ENCODE measurements around the gene MAN2A1.

The MAN2A1 gene

DNA sequence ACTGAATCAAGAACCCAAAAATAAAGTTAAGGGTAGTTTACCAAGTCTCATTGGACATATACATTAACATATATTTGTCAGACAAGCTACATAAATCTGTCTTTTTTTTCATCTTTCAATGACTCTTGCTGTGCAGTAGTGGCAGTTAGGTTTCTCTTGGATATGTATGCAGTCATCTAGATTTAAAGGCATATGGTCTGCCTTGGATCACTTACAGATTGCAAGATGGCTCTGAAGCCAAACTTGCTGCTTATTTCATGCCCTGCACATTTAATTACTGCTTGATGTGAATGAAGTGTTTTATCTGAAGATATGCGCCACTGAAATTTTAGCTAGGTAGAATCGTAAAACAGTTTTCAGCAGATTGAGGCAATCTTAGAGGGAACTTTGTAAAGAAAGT, 18.6 kb upstream of the MAN2A1 start:
- Histone ChIP-seq H3K9me2 (ENCODE audit: low read depth, low read length) (no peaks in the 10 kb centered on the region), H3K4me1 (ENCODE audit: insufficient read depth, low read length, severe bottlenecking) (no peaks in the 10 kb centered on the region), H3K9ac (ENCODE audit: low read length) (no peak overlapping the region), H3K27me3 (ENCODE audit: insufficient read depth, low read length) (no peaks in the 10 kb centered on the region), H3K36me3 (ENCODE audit: insufficient read depth, low read length) (no peaks in the 10 kb centered on the region), H3K4me2 (ENCODE audit: low read length) (no peak overlapping the region), H3K27ac (ENCODE audit: low read depth, low read length, poor library complexity, severe bottlenecking) (no peak overlapping the region), H2AFZ (ENCODE audit: low read length) (no peak overlapping the region), H3F3A (ENCODE audit: insufficient read depth, low read length) (no peaks in the 10 kb centered on the region), H3K9me3 (ENCODE audit: low read length) (no peaks in the 10 kb centered on the region), H3K79me2 (ENCODE audit: insufficient read depth, low read length) (no peaks in the 10 kb centered on the region), H4K20me1 (ENCODE audit: insufficient read depth, low read length) (no peaks in the 10 kb centered on the region), H3K4me3 (ENCODE audit: low read depth, low read length, poor library complexity, severe bottlenecking) (no peak overlapping the region)
- TF ChIP-seq, protein P1, sequence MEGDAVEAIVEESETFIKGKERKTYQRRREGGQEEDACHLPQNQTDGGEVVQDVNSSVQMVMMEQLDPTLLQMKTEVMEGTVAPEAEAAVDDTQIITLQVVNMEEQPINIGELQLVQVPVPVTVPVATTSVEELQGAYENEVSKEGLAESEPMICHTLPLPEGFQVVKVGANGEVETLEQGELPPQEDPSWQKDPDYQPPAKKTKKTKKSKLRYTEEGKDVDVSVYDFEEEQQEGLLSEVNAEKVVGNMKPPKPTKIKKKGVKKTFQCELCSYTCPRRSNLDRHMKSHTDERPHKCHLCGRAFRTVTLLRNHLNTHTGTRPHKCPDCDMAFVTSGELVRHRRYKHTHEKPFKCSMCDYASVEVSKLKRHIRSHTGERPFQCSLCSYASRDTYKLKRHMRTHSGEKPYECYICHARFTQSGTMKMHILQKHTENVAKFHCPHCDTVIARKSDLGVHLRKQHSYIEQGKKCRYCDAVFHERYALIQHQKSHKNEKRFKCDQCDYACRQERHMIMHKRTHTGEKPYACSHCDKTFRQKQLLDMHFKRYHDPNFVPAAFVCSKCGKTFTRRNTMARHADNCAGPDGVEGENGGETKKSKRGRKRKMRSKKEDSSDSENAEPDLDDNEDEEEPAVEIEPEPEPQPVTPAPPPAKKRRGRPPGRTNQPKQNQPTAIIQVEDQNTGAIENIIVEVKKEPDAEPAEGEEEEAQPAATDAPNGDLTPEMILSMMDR (IDR thresholded peaks at IDR 0.05; ENCODE audit: low read length), result no peak
- no peak for TF ChIP-seq EZH2 (IDR thresholded peaks at IDR 0.05; ENCODE audit: borderline replicate concordance, low read length)

DNA sequence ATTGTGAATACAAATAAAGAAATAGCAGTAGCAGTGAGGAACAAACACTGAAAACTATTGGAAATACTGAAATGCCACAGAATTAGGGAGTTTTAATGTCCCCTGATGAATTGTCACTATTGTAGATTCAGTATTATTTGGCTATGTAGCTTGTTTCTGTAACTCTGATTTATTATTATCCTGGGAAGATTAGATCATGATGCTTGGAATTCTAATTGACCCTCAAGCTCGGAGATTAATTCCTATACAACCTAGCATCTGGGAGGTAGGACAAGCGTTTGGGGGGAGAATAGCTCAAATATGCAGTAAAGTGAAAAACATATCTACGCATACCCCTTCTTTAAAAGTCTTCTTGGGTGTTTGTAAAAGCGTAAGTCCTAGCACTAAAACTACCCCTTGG, 15.1 kb upstream of the MAN2A1 start:
- Histone ChIP-seq H3K79me2 (ENCODE audit: insufficient read depth, low read length) (no peaks in the 10 kb centered on the region), H3K4me1 (ENCODE audit: insufficient read depth, low read length, severe bottlenecking) (no peaks in the 10 kb centered on the region)

DNA sequence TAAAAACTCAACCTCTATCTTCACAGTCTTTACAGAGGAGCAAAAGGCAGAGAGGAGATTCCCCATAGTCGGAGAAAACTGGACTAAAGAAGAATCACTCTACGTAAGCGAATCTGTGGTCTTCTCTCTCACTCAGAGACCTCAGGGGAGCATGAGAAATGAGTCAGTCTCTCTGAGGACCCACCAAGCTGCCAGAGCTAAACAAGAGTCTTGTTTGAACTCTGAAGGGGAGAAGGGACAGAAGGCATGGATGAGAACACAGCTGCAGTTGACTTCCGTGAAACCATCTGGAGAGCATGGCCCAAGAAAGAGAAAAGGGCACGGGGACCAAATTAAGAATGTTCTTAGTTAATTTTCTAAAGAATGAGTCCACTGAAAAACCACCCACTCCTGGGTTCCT, 12.8 kb upstream of the MAN2A1 start:
- no peaks in the 10 kb centered on the region for H3K36me3 ChIP-seq (ENCODE audit: insufficient read depth, low read length)
- H2AFZ ChIP-seq (ENCODE audit: low read length), result no peak overlapping the region
- no peak overlapping the region for H3K9ac ChIP-seq (ENCODE audit: low read length)
- H4K20me1 ChIP-seq (ENCODE audit: insufficient read depth, low read length), result no peaks in the 10 kb centered on the region
- H3K4me1 ChIP-seq (ENCODE audit: insufficient read depth, low read length, severe bottlenecking), result no peaks in the 10 kb centered on the region
- no peak overlapping the region for H3K4me2 ChIP-seq (ENCODE audit: low read length)
- H3F3A ChIP-seq (ENCODE audit: insufficient read depth, low read length), result no peaks in the 10 kb centered on the region
- TF ChIP-seq, protein P1 (IDR thresholded peaks at IDR 0.05; ENCODE audit: low read length), result no peak
- TF ChIP-seq EZH2 (IDR thresholded peaks at IDR 0.05; ENCODE audit: borderline replicate concordance, low read length), result no peak
- no peaks in the 10 kb centered on the region for H3K9me2 ChIP-seq (ENCODE audit: low read depth, low read length)
- H3K27ac ChIP-seq (ENCODE audit: low read depth, low read length, poor library complexity, severe bottlenecking), result no peak overlapping the region
- H3K4me3 ChIP-seq (ENCODE audit: low read depth, low read length, poor library complexity, severe bottlenecking), result no peak overlapping the region
- no peaks in the 10 kb centered on the region for H3K9me3 ChIP-seq (ENCODE audit: low read length)
- no peaks in the 10 kb centered on the region for H3K79me2 ChIP-seq (ENCODE audit: insufficient read depth, low read length)
- no peaks in the 10 kb centered on the region for H3K27me3 ChIP-seq (ENCODE audit: insufficient read depth, low read length)

More for the DNA sequence above, 15.1 kb upstream of the MAN2A1 start:
- no peak overlapping the region for H3K9ac ChIP-seq (ENCODE audit: low read length)
- TF ChIP-seq, protein P1 (IDR thresholded peaks at IDR 0.05; ENCODE audit: low read length), result no peak
- no peak for TF ChIP-seq EZH2 (IDR thresholded peaks at IDR 0.05; ENCODE audit: borderline replicate concordance, low read length)
- no peaks in the 10 kb centered on the region for H3K9me2 ChIP-seq (ENCODE audit: low read depth, low read length)
- H3K4me2 ChIP-seq (ENCODE audit: low read length), result no peak overlapping the region
- no peak overlapping the region for H3K4me3 ChIP-seq (ENCODE audit: low read depth, low read length, poor library complexity, severe bottlenecking)
- H3K27ac ChIP-seq (ENCODE audit: low read depth, low read length, poor library complexity, severe bottlenecking), result no peak overlapping the region
- no peaks in the 10 kb centered on the region for H3K27me3 ChIP-seq (ENCODE audit: insufficient read depth, low read length)
- no peaks in the 10 kb centered on the region for H3K36me3 ChIP-seq (ENCODE audit: insufficient read depth, low read length)
- no peaks in the 10 kb centered on the region for H4K20me1 ChIP-seq (ENCODE audit: insufficient read depth, low read length)
- no peaks in the 10 kb centered on the region for H3K9me3 ChIP-seq (ENCODE audit: low read length)
- no peak overlapping the region for H2AFZ ChIP-seq (ENCODE audit: low read length)
- no peaks in the 10 kb centered on the region for H3F3A ChIP-seq (ENCODE audit: insufficient read depth, low read length)
